GM21717 (cell line): Measurements from ENCODE around the gene TENT4B.
A peak's percentile ranks its signal among the peaks of the same experiment; 100 is the strongest.
"Not testable (repeated sequence)": the region's sequence is repeated elsewhere in the genome, so short reads cannot be mapped to it uniquely, and the experiment has no call there.

ENCODE experiments used
- ATAC-seq: cut with Tn5 transposase; IDR thresholded peaks from one replicate; pipeline ENCODE4 v1.9.1; 2021; ENCODE audit warnings: mild to moderate bottlenecking, moderate library complexity; ENCODE audit not compliant: unreplicated experiment

TENT4B gene

GRCh38 chr16:50153596-50154419 is 702 bp downstream of the TENT4B start:
- ATAC-seq = peak; percentile 20

DNA sequence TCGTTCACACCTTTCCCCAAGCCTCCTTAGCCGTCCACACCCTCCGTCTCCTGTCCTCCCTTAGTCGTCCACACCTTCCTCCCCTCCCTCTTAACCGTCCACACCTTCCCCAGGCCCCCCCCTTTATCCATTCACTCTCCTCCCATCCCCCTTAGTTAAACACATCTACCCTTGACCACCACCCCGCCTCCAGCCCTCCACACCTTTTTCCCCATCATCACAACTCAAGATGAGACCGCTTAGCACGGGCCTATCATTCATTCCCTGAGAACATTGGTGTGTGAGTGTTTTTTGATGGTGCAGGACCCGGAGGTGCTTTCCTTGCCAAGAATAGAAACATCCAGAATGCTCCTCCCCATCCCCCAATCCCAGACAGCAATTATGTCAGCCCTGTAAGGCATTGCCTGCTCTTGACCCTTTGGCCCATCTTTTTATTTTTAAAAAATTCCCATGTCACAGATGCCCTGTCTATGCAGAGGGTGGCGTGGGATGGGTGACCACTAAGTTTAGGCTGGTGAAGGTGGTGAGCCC is 1.4 kb downstream of the TENT4B start:
- no peak for ATAC-seq

DNA sequence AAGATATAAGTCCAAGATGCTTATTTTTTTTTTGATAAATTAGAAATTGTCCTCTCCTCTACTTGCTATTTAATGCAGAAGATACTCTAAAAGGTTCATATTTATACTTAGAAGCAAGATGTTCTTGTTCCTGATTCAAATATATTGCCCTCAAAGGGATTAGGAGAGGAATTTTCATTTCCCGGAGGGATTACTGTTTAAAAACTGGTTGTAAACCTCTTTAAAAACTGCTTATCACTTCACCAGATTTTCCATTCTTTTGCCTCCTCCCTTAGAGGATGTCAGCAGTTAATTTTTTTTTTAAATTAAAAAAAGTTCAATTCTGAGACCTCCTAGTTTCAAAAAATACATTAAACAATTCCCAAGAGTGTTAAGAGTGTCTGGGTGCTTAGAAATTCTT is 2.8 kb downstream of the TENT4B start:
- ATAC-seq = no peak

GRCh38 chr16:50156590-50156989 is 3.5 kb downstream of the TENT4B start:
- no peak for ATAC-seq

- no peak for ATAC-seq
These were observed 7.5 kb downstream of the TENT4B start for GRCh38 chr16:50160495-50161164.

GRCh38 chr16:50161950-50162349 is 8.8 kb downstream of the TENT4B start:
- no peak for ATAC-seq

DNA sequence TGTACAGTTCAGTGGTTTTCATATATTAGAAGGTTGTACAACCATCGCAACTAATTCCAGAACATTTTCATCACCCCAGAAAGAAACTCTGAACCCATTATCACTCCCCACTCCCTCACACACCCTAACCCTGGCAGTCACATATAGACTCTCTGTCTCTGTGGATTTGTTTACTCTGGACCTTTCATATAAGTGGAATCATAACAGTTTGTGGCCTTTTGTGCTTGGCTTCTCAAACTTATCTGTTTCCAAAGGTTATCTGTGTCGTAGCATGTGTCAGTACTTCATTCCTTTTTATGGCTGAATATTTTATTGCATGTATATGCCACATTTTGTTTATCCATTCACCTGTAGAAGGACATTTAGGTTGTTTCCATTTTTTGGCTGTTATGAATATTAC is 12.4 kb downstream of the TENT4B start:
- ATAC-seq = no peak

- ATAC-seq = no peak
These were observed 13.7 kb downstream of the TENT4B start for GRCh38 chr16:50166511-50167500.

DNA sequence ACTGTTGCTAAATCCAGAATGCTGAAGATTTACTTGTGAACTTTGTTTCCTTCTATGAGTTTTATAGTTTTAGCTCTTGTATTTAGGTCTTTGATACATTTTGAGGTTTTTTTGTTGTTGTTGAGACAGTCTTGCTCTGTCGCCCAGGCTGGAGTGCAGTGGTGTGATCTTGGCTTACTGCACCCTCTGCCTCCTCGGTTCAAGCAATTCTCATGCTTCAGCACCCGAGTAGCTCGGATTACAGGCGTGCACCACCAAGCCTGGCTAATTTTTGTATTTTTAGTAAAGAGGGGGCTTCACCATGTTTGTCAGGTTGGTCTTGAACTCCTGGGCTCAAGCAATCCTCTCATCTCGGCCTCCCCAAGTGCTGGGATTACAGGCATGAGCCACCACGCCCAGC is 14.4 kb downstream of the TENT4B start:
- no peak for ATAC-seq

- ATAC-seq = no peak
These were observed 16.5 kb downstream of the TENT4B start for GRCh38 chr16:50169555-50170096.

DNA sequence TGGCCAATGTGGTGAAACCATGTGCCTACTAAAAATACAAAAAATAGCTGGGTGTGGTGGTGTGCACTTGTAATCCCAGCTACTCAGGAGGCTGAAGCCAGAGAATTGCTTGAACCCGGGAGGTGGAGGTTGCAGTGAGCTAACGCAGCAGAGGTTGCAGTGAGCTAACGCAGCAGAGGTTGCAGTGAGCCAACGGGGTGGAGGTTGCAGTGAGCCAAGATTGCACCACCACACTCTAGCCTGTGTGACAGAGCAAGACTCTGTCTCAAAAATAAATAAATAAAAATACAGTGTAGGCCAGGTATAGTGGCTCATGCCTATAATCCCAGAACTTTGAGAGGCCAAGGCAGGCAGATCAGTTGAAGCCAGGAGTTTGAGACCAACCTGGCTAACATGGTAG is 18.7 kb downstream of the TENT4B start:
- not testable (repeated sequence) for ATAC-seq

- no peak for ATAC-seq
These were observed 19.3 kb downstream of the TENT4B start for GRCh38 chr16:50172195-50172922.

GRCh38 chr16:50173316-50173715 is 20.2 kb downstream of the TENT4B start:
- ATAC-seq = no peak

DNA sequence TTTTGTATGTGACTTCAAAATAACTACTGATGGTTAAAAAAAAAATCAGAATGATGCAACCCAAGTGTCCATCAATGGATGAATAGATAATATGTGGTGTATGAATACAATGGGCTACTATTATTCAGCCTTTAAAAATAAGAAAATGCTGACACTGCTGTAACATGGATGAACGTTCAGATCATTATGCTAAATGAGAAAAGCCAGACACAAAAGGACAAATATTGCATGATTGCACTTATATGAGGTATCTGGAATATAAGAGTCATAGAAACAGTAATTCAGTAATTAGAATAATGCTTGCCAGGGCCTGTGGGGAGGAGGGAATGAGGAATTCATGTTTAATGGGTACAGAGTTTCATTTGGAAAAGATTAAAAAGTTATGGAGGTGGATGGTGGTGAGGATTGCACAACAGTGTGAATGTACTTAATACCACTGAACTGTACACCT is 25.4 kb downstream of the TENT4B start:
- no peak for ATAC-seq

DNA sequence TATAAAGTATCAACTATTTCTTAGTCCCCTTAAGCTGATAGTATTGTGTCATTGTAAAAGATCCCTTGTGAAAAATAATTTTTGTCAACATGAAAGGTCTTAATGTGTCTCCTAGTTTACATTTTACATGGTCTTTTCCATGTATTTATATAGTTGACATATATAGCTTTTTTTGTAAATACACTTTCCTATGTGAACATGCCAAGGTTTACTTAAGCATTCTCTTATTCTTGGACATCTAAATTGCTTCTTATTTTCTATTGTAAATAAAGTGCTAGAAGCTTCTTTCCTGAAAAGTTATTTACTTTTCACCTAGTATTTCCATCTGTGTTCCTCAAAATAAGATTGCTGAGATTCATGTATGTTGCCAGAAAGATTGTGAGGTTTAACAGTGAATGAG is 29.3 kb downstream of the TENT4B start:
- ATAC-seq = no peak

DNA sequence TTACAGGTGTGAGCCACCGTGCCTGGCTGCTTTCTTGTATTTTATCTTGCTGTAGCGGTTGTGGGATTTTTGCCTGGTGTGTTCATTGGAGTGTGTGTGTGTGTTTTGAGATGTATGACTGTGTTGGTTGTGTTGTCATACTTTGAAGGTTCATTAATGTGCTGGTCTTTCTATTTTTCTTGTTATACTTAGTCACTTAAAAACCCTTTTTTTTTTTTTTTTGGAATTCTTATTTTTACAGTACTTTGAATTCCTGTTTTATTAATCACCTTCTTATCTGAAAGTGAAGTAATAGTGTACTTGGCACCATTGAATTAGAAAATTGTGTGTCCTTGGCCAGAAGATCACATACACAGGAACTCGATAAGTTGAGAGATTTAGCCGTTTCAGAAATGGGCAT is 30.2 kb downstream of the TENT4B start:
- no peak for ATAC-seq

DNA sequence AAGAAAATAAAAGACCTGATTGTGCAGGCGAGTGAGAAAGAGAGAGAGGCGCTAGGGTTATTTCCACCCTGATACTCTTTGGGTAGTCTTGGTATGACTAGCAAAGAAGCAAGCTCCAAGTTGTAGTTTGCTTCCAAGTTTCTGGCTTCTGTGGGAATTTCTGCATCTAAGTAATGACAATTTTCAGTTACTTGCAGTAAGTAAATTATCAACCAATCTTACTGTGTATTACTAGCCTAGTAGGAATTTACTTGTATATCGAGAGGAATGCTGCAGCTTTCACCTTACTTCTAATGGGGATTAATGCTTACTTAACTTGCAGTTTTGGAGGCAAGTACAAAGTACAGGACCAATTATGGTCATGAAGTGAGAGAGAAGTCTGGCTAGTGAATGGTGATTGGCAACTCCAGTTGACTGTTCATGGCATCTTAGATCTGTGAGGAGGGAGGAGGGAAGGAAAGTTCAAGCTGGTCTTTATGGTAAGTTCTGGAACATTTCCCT is 31.9 kb downstream of the TENT4B start:
- no peak for ATAC-seq

- ATAC-seq = no peak
These were observed 35.6 kb downstream of the TENT4B start for GRCh38 chr16:50188619-50189136.

DNA sequence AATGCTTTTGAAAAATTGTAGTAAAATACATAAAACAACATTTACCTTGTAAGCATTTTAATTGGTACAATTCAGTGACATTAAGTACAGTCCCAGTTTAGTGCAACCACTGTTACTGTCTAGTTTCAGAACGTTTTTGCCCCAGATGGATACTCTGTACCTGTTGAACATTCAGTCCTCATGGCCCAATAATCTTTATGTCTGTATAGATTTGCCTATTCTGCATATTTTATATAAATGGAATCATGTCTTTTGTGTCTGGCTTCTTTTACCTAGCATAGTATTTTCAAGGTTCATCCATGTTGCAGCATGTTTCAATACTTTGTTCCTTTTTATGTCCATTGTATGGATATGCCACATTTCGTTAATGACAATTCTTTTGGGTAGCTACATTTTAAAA is 37.2 kb downstream of the TENT4B start:
- no peak for ATAC-seq
